Endothelial cell (in vitro differentiated cells): Measurements from ENCODE around the gene SIKE1. TPM values are rescaled to one million over a fixed set of nuclear protein-coding genes. Genes with fewer than 3 reads are reported as not detected.

Source experiments
- DNase-seq: peaks from one replicate; pipeline ENCODE4 v3.0.0; 2021; ENCODE audit warnings: low spot score
- H3K27ac Mint-ChIP-seq: one replicate; pipeline ENCODE4 v1.8.0; 2021; ENCODE audit warnings: mixed read lengths, inconsistent platforms; ENCODE audit not compliant: unreplicated experiment
- H3K27me3 Mint-ChIP-seq: one replicate; pipeline ENCODE4 v1.8.0; 2021; ENCODE audit warnings: mild to moderate bottlenecking, moderate library complexity, mixed read lengths, inconsistent platforms; ENCODE audit not compliant: unreplicated experiment
- H3K36me3 Mint-ChIP-seq: one replicate; pipeline ENCODE4 v1.8.0; 2021; ENCODE audit warnings: mild to moderate bottlenecking, low read depth, mixed read lengths, inconsistent platforms; ENCODE audit not compliant: unreplicated experiment
- H3K4me1 Mint-ChIP-seq: one replicate; pipeline ENCODE4 v1.8.0; 2021; ENCODE audit warnings: mild to moderate bottlenecking, mixed read lengths, inconsistent platforms; ENCODE audit not compliant: unreplicated experiment
- H3K4me3 Mint-ChIP-seq: one replicate; pipeline ENCODE4 v1.8.0; 2021; ENCODE audit warnings: mild to moderate bottlenecking, mixed read lengths, inconsistent platforms; ENCODE audit not compliant: unreplicated experiment
- H3K9me3 Mint-ChIP-seq: one replicate; pipeline ENCODE4 v1.8.0; 2021; ENCODE audit warnings: mixed read lengths, inconsistent platforms; ENCODE audit not compliant: unreplicated experiment
- total RNA-seq: library from RNA; stranded (reverse); fragmentation: NEBNext Ultra II Directional; extraction: Animal tissue kit (Norgen Biotek cat#: 25700); gene quantifications from one replicate; pipeline ENCODE4 v1.2.1, GENCODE V29; 2021; ENCODE audit not compliant: unreplicated experiment
- TF ChIP-seq, protein P1 (sequence below): fragments of 200-600 bp; sonication (generic); IDR thresholded peaks from one replicate; pipeline ENCODE4 v1.5.0; 2021; ENCODE audit warnings: antibody characterized with exemption; ENCODE audit not compliant: unreplicated experiment

The SIKE1 gene
- total RNA-seq, 1 donor from 2014 or later: 49.1 TPM

DNA sequence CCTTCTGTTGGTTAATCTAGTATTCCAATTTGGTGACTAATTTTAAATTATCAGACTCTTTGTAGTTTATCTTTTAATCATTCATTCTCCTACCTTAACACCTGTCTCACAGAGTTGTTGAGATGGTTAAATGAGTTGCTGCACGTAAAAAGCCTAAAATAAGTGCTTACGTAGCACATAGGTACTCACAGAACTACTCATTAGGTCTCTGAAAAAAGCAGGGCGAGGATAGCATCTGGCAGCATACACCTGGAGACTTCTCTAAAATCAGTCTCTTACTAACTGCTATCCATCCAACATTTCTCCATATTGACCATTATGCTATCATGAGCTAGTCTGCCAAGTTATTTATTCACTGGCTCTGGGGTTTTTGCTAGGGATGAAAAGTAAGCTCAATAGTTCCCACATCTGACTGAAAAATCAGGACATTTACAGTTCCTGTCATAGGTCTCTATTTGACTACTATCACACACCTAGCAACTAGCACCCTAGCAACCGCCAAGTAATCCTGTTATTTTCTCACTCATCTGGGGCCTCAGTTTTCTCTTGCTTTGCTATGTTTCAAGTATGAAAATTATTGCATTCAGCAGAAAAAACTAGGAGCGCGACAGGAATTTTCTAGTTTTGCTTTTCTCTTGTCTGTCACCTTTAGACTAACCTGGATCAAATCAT, 33.9 kb downstream of the SIKE1 start:
- H3K4me1 Mint-ChIP-seq: peaks cover 2% of the 10 kb centered on the region
- TF ChIP-seq, protein P1, sequence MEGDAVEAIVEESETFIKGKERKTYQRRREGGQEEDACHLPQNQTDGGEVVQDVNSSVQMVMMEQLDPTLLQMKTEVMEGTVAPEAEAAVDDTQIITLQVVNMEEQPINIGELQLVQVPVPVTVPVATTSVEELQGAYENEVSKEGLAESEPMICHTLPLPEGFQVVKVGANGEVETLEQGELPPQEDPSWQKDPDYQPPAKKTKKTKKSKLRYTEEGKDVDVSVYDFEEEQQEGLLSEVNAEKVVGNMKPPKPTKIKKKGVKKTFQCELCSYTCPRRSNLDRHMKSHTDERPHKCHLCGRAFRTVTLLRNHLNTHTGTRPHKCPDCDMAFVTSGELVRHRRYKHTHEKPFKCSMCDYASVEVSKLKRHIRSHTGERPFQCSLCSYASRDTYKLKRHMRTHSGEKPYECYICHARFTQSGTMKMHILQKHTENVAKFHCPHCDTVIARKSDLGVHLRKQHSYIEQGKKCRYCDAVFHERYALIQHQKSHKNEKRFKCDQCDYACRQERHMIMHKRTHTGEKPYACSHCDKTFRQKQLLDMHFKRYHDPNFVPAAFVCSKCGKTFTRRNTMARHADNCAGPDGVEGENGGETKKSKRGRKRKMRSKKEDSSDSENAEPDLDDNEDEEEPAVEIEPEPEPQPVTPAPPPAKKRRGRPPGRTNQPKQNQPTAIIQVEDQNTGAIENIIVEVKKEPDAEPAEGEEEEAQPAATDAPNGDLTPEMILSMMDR: no peak
- H3K27me3 Mint-ChIP-seq: peaks cover 4% of the 10 kb centered on the region
- no peak for DNase-seq
- H3K9me3 Mint-ChIP-seq: no peaks in the 10 kb centered on the region
- peak overlapping the region; percentile 14 for H3K27ac Mint-ChIP-seq
- H3K36me3 Mint-ChIP-seq: peaks cover 14% of the 10 kb centered on the region
- no peak overlapping the region for H3K4me3 Mint-ChIP-seq

DNA sequence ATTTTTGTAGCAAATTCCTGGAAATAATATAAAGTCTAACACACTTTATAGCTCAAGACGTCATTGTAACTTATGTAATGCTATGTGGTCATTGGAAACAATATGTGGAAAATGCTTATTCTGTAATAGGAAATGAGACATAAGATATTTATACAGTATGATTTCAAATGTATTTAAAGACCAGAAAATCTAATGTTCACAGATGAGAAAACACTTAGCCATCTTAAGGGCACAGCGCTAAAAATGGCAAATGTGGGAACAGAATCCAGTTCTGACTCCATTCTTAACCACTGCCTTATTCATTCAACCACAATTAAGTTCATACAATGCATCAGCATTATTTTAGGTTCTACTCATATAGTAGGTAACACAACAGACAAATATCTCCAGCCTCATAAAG, 35.2 kb downstream of the SIKE1 start:
- TF ChIP-seq, protein P1: no peak
- Mint-ChIP-seq H3K4me1 (no peaks in the 10 kb centered on the region), H3K4me3 (no peak overlapping the region), H3K27me3 (peaks cover 4% of the 10 kb centered on the region), H3K9me3 (no peaks in the 10 kb centered on the region), H3K27ac (no peak overlapping the region), H3K36me3 (peaks cover 14% of the 10 kb centered on the region)
- no peak for DNase-seq

DNA sequence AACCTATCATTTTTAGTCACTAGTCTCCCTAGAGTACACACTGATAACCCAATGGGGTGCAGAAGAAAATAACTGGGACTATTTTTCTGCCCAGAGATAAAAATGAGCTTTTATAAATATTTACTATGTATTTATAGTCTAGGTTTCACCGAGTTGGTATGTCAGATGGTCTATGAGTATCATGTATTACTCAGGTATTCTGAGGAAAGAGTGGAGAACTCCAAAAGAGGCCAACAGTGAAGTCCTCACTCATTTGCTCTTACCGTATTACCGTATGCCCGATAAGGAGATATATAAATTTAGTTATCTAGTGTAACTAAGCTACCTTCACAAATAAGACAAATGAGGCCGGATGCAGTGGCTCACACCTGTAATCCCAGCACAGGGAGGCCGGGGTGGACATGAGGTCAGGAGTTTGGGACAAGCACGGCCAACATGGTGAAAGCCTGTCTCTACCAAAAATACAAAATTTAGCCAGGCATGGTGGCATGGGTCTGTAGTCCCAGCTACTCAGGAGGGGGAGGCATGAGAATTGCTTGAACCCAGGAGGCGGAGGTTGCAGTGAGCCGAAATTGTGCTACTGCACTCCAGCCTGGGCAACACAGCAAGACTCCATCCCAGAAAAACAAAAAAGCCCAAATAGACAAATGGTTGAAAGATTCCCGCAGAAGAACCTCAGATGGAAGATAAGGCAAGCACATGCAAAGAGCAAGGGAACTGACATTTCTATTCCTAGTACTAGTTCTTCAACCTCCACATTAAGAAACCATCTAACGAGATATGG, 38.3 kb downstream of the SIKE1 start:
- H3K27me3 Mint-ChIP-seq: peaks cover 3% of the 10 kb centered on the region
- no peak overlapping the region for H3K4me3 Mint-ChIP-seq
- H3K9me3 Mint-ChIP-seq: no peaks in the 10 kb centered on the region
- H3K36me3 Mint-ChIP-seq: peaks cover 9% of the 10 kb centered on the region
- DNase-seq: no peak
- H3K27ac Mint-ChIP-seq: no peak overlapping the region
- H3K4me1 Mint-ChIP-seq: no peaks in the 10 kb centered on the region
- TF ChIP-seq, protein P1: no peak

DNA sequence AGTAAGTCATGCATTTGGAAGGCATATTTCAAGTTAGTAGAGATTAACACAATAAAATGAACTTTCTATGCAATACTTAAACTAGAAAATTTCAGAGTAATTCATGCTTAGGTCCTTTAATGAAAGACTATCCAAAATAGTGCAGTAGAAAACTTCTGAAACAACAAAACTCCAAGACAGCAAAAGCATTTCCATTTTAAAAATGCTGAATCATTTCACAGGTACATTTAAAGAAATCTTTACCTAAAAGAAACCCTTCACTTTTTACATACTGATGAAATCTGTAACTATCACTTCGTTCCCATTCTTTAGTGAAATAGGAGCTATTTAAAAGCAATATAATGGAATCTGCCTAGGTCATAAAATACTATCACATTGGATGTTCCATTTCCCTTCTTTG, 40.2 kb downstream of the SIKE1 start:
- Mint-ChIP-seq H3K27ac (no peak overlapping the region), H3K4me3 (no peak overlapping the region), H3K4me1 (no peaks in the 10 kb centered on the region), H3K27me3 (peaks cover 3% of the 10 kb centered on the region), H3K36me3 (peaks cover 23% of the 10 kb centered on the region), H3K9me3 (no peaks in the 10 kb centered on the region)
- TF ChIP-seq, protein P1: no peak
- DNase-seq: no peak

DNA sequence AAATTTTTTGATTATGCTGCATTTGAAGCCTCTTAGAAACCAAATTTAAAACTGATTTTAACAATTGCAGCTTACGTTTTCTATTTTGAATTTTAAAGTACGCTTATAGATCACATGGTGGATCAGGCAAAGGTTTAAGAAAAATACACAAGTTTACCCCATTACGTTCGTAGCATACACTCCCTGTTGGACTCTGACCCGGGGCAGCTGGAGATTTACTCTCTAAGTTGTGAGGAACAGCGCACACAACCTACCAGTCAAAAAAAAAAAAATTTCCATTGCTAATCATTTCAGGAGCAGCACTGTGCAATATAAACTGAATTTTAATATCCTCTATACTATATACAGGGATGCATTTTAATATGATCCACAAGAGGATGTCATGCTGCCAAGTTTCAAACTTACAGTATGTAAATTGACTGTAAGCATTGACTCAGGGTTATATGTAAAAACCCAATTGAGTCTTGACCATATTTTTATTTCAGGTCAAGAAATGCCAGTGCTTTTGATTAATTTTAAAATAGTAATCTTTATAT, 43.1 kb downstream of the SIKE1 start:
- DNase-seq: no peak
- Mint-ChIP-seq H3K9me3 (no peaks in the 10 kb centered on the region), H3K27me3 (peaks cover under 1% of the 10 kb centered on the region), H3K27ac (no peak overlapping the region), H3K4me3 (no peak overlapping the region), H3K4me1 (no peaks in the 10 kb centered on the region), H3K36me3 (peaks cover 34% of the 10 kb centered on the region)
- TF ChIP-seq, protein P1: no peak
